Progenitor cell of endocrine pancreas (in vitro differentiated cells): Measurements from ENCODE around the gene PTPRM. TPM values are rescaled to one million over a fixed set of nuclear protein-coding genes. Genes with fewer than 3 reads are reported as not detected.

Experiments used
- DNase-seq: peaks from one replicate; pipeline ENCODE4 v3.0.0; 2021; ENCODE audit warnings: low spot score; ENCODE audit not compliant: unreplicated experiment
- H3K27ac Mint-ChIP-seq: 2 replicates; pipeline ENCODE4 v1.8.0; 2021; ENCODE audit warnings: mild to moderate bottlenecking, moderate library complexity, mixed read lengths
- H3K27me3 Mint-ChIP-seq: 2 replicates; pipeline ENCODE4 v1.8.0; 2021; ENCODE audit warnings: mixed read lengths
- H3K36me3 Mint-ChIP-seq: 2 replicates; pipeline ENCODE4 v1.8.0; 2022; ENCODE audit warnings: mixed read lengths; ENCODE audit not compliant: insufficient read depth
- H3K4me1 Mint-ChIP-seq: 2 replicates; pipeline ENCODE4 v1.8.0; 2021; ENCODE audit warnings: low read depth, mixed read lengths
- H3K4me3 Mint-ChIP-seq: 2 replicates; pipeline ENCODE4 v1.8.0; 2021; ENCODE audit warnings: low read depth, mild to moderate bottlenecking, moderate library complexity, mixed read lengths
- H3K9me3 Mint-ChIP-seq: 2 replicates; pipeline ENCODE4 v1.8.0; 2021; ENCODE audit warnings: low read depth, mixed read lengths
- CTCF ChIP-seq: fragments of 200-600 bp; sonication (generic); IDR thresholded peaks from one replicate; pipeline ENCODE4 v1.5.0; 2021; ENCODE audit warnings: antibody characterized with exemption, mild to moderate bottlenecking; ENCODE audit not compliant: unreplicated experiment
- total RNA-seq: library from RNA; stranded (reverse); gene quantifications from 2 replicates; pipeline ENCODE4 v1.2.1, GENCODE V29; 2021

Gene PTPRM
- total RNA-seq, 1 donor from 2014 or later: 23.2 TPM

- Mint-ChIP-seq H3K27me3 (peaks cover 4% of the 10 kb centered on the region), H3K36me3 (no peaks in the 10 kb centered on the region), H3K9me3 (no peaks in the 10 kb centered on the region), H3K4me3 (no peak overlapping the region), H3K27ac (no peak overlapping the region), H3K4me1 (peaks cover 6% of the 10 kb centered on the region)
- TF ChIP-seq CTCF: no peak
- no peak for DNase-seq
Measured at GRCh38 chr18:7524786-7525185, 42.3 kb upstream of the PTPRM start.

- Mint-ChIP-seq H3K27ac (no peak overlapping the region), H3K4me3 (no peak overlapping the region), H3K9me3 (peaks cover 3% of the 10 kb centered on the region), H3K36me3 (no peaks in the 10 kb centered on the region), H3K4me1 (no peaks in the 10 kb centered on the region), H3K27me3 (no peaks in the 10 kb centered on the region)
- TF ChIP-seq CTCF: no peak
- DNase-seq: no peak
Measured at GRCh38 chr18:7532942-7533341, 34.2 kb upstream of the PTPRM start.

GRCh38 chr18:7535436-7536205 is 31.5 kb upstream of the PTPRM start:
- H3K4me1 Mint-ChIP-seq: no peaks in the 10 kb centered on the region
- peaks cover under 1% of the 10 kb centered on the region for H3K9me3 Mint-ChIP-seq
- H3K36me3 Mint-ChIP-seq: no peaks in the 10 kb centered on the region
- no peak for DNase-seq
- no peaks in the 10 kb centered on the region for H3K27me3 Mint-ChIP-seq
- H3K27ac Mint-ChIP-seq: no peak overlapping the region
- no peak for TF ChIP-seq CTCF
- no peak overlapping the region for H3K4me3 Mint-ChIP-seq

- Mint-ChIP-seq H3K27ac (no peak overlapping the region), H3K9me3 (no peaks in the 10 kb centered on the region), H3K4me1 (no peaks in the 10 kb centered on the region), H3K27me3 (no peaks in the 10 kb centered on the region), H3K4me3 (no peak overlapping the region), H3K36me3 (no peaks in the 10 kb centered on the region)
- TF ChIP-seq CTCF: no peak
- no peak for DNase-seq
Measured at GRCh38 chr18:7537145-7537544, 30.0 kb upstream of the PTPRM start.

GRCh38 chr18:7541835-7542234 is 25.3 kb upstream of the PTPRM start:
- no peak for TF ChIP-seq CTCF
- Mint-ChIP-seq H3K9me3 (no peaks in the 10 kb centered on the region), H3K4me1 (no peaks in the 10 kb centered on the region), H3K36me3 (no peaks in the 10 kb centered on the region), H3K27ac (peak overlapping the region; percentile 27), H3K27me3 (no peaks in the 10 kb centered on the region), H3K4me3 (no peak overlapping the region)
- no peak for DNase-seq
